Suprapubic skin (tissue), 3 donors: Measurements from ENCODE around the gene DDX10.

ENCODE experiments used
- CTCF ChIP-seq, 2 donors: fragments of 200-600 bp in 1 of 2; fragments of 450-650 bp in 1 of 2; sonication (generic) in 1 of 2; IDR thresholded peaks; one replicate each; pipeline ENCODE4 v1.5.1; 2016 to 2019; ENCODE audit warnings: antibody characterized with exemption in 2 of 2, mild to moderate bottlenecking in 1 of 2, moderate library complexity in 1 of 2
- POLR2AphosphoS5 ChIP-seq, 3 donors: sonication (generic); formaldehyde crosslinking; IDR thresholded peaks; one replicate each; pipeline ENCODE4 v1.6.1; 2017; ENCODE audit warnings: antibody characterized with exemption in 3 of 3

- TF ChIP-seq CTCF (IDR thresholded peaks at IDR 0.05) (no peak), POLR2AphosphoS5 (IDR thresholded peaks at IDR 0.05) (no peak)
Measured at GRCh38 chr11:108965306-108966001, 300.6 kb downstream of the DDX10 start.
